Amniotic stem cell (primary cell): ENCODE measurements around the gene MATCAP1.
A peak's percentile ranks its signal among the peaks of the same experiment; 100 is the strongest.

Source experiments
- DNase-seq: peaks from one replicate; lab custom pipeline; 2025; lab: John Stamatoyannopoulos, UW

MATCAP1 gene

GRCh38 chr16:67170949-67171649 lies 12.7 kb downstream of the MATCAP1 start:
- DNase-seq, result no peak

- peak; percentile 62 for DNase-seq
These were observed 13.4 kb downstream of the MATCAP1 start, which contains the start of gene NOL3 for GRCh38 chr16:67170168-67170948. TSS of gene NOL3 (plus strand) at chr16:67170538.

DNA sequence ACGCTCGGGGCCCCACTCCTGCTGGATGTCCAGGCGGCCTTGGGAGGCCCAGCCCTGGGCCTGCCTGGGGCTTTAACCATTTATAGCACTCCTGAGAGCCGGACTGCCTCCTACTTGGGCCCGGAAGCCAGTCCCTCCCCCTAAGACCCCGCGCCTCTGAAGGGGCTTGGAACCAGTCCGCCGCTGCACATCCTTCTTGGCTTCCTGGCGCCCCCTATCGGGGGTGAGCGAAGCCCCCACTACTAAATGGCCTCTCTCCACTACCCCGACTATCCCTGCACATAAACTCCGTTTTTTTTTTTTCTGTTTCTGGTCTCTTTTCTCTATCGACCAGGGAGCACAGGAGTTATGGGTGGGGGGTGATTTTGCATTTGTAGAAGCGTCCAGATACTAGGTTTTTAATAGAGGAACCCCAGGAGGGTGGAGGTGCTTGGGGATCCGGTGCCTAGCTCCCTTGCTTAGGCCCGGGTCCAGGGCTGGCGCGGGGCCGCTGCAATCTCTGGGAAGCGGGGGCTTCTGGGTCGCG lies 14.1 kb downstream of the MATCAP1 start:
- no peak for DNase-seq

GRCh38 chr16:67169011-67169451 lies 14.7 kb downstream of the MATCAP1 start:
- DNase-seq, result no peak

DNA sequence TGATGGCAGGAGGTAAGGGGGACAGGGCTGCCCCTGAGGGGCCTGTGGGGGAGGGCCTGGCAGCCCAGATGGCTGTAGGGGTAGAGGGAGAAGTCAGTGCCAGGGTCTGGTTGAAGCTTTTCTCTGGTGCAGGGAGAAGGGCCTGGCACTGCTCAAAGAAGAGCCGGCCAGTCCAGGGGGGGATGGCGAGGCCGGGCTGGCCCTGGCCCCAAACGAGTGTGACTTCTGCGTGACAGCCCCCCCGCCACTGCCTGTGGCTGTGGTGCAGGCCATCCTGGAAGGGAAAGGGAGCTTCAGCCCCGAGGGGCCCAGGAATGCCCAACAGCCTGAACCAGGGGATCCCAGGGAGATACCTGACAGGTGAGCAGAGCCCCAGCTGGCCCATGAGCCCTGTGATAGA lies 16.2 kb downstream of the MATCAP1 start:
- DNase-seq, result no peak

DNA sequence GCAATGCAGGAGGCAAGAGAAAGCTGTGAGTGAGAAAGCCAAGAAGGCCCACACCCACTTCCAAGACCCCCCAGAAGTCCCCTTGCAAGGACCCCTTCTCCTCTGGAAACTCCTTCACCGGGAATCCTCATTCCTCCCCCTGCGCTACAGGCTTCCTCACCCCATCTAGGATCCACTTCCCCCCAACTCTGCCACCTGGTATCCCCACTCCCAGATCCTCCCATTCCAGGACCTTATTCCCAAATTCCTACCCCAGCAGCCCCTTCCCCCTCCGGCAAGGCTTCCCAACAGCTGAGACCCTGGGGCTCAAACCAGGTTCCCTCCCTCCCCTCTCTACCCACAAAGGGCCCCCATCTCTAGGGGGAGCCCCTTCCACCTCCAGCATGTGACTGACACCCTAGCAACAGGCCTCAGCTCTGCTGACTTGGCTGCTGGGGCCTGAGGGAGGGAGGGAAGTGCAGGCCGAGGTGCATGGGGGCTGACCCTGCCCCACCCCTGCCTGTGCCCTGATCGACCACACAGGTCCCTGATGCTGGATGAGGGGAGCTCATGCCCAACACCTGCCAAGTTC lies 17.1 kb downstream of the MATCAP1 start:
- no peak for DNase-seq

DNA sequence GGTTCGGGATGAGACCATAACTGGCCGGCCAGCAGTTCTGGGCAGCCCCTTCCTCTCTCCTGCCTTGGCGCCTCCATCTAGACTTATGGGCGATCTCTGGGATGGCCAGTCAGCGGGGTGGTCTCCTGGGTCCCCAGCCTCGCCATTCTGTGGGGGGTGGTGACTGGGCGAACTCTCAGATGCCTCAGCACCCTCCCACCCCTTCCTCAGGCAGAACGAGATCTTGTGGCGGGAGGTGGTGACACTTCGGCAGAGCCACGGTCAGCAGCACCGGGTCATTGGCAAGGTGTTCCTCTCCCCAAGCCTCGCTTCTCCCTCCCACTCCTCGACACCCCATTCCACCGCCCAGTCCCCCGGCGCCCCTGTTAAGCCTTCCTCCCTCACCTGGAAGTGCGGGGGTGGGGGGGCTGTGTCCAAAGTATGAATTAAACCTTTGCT lies 17.6 kb downstream of the MATCAP1 start:
- DNase-seq, result no peak

- DNase-seq, result no peak
These were observed 18.4 kb downstream of the MATCAP1 start for GRCh38 chr16:67165121-67166078.

DNA sequence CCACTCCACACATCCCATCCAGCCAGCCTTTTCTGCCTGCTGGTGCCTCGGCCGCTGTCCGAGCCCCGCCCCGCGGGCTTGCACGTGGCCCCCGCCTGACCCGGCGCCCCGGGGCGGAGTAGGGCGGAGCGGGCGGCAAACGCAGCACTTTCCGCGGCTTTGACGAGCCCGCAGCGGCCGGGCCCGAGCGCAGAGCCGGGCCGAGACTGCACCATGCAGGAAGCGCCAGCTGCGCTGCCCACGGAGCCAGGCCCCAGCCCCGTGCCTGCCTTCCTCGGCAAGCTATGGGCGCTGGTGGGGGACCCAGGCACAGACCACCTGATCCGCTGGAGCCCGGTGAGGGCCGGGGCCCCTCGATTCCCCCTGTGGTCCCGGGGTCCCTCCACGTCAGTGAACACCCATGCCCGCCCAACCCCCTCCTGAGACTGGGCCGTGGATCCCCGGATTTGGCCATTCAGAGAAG lies 19.1 kb downstream of the MATCAP1 start, which contains the start of gene HSF4:
Gene HSF4, plus strand, starts transcription at position 147 of the 463 bp plus-strand sequence. Its CDS starts 67 bp downstream, at position 214.
- DNase-seq, result no peak

- no peak for DNase-seq
These were observed 19.7 kb downstream of the MATCAP1 start for GRCh38 chr16:67163999-67164558.

DNA sequence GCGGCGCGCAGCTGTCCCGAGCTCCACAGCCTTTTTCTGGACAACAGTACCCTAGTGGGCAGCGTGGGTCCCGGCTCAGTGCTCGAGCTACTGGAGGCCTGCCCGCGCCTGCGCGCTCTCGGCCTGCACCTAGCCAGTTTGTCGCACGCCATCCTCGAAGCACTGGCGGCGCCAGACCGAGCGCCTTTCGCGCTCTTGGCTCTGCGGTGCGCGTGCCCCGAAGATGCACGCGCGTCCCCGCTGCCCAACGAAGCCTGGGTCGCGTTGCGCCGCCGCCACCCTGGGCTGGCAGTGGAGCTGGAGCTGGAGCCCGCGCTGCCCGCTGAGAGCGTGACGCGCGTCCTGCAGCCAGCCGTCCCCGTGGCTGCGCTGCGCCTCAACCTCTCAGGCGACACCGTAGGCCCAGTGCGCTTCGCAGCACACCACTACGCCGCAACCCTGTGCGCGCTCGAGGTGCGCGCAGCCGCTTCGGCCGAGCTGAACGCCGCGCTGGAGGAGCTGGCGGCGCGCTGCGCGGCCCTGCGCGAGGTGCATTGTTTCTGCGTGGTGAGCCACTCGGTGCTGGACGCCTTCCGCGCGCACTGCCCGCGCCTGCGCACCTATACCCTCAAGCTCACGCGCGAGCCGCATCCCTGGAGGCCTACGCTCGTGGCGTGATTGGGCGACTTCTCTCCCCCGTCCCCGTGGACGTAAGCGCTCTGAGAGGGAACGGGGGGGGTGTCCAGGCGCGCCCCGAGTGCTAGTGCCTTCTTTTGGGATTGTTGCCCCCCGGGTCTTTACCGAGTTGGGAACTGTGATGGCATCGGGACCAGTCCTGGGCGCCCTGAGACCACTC lies 20.4 kb downstream of the MATCAP1 start:
- no peak for DNase-seq

- no peak for DNase-seq
These were observed 21.1 kb downstream of the MATCAP1 start for GRCh38 chr16:67162506-67163163.

- no peak for DNase-seq
These were observed 22.1 kb downstream of the MATCAP1 start for GRCh38 chr16:67161595-67162058.

- DNase-seq, result no peak
These were observed 24.8 kb downstream of the MATCAP1 start for GRCh38 chr16:67158637-67159600.

- no peak for DNase-seq
These were observed 25.7 kb downstream of the MATCAP1 start for GRCh38 chr16:67157892-67158635.

DNA sequence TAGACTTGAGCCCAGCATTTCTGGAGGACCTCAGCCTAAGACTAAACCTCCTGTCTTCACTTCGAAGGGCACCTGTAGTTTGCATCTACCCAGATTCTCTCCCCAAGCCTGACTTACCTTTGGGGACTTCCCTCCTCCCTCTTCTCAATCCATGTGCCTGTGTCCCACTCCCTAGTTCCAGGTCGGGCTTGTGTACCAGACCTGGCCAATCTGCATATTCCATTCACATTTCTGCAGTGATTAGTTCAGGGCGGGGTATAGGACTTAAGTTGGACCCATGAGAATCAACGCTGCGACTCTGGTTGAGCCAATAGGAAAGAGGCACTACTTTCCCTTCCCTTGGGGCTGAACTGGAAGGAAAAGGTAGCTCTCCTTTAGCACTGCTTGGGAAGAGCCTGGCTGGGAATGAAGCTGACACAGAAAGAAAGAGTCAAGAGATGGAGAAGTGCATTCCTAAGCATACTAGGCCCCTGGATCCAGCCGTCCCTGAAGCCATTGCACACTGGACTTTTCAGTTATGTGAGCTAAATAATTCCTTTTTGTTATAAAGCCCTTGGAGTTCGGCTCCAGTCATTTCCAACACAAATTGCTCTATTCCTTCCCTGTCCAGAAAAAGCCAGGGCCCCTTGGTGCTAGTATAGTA lies 26.5 kb downstream of the MATCAP1 start:
- no peak for DNase-seq
